K562 (cell line): ENCODE results near the gene ORC5. TPM values are rescaled to one million over a fixed set of nuclear protein-coding genes. Genes with fewer than 3 reads are reported as not detected.

ENCODE experiments used
- ATAC-seq: fragments of 200-7000 bp; cut with Tn5 transposase; 3 replicates; pipeline ENCODE4 v1.9.1; 2020; ENCODE audit warnings: moderate library complexity
- BruUV-seq: library from RNA; stranded (reverse); fragments of 400-500 nt; replicated peaks from 2 replicates; lab custom pipeline; 2021; lab: Mats Ljungman, UMichigan
- CTCF ChIA-PET: fragments of 300-600 bp; formaldehyde crosslinking; extraction: SDS; loops from one replicate; lab custom pipeline; 2021; ENCODE audit warnings: low intra/inter-chr PET ratio; lab: Yijun Ruan, JAX
- POLR2A ChIA-PET: fragments of 300-600, 350-650 bp; sonication (Branson Sonifier 250); formaldehyde crosslinking; extraction: SDS; loops from one replicate; lab custom pipeline; 2021; ENCODE audit warnings: antibody characterized with exemption, inconsistent platforms; lab: Yijun Ruan, JAX
- DNase-seq, 4 experiments: peaks; one replicate each; pipeline versions ENCODE4 v3.0.0 to v3.0.0-alpha.2; 2011 to 2018; ENCODE audit warnings: low spot score in 3 of 4, mixed read lengths in 3 of 4; ENCODE audit errors: extremely low read depth in 1 of 4
- FAIRE-seq: peaks from 2 replicates; lab custom pipeline; 2011; peaks lifted over from hg19 to GRCh38; lab: Jason Lieb, UNC
- H2AFZ ChIP-seq: 2 replicates; pipeline ENCODE4 v1.6.0; 2011; ENCODE audit warnings: low read depth, low read length, control low read depth, inconsistent platforms
- H3K27ac ChIP-seq: fragments of 200-600 bp; 3 replicates; pipeline ENCODE4 v1.8.0; 2011; ENCODE audit warnings: low read depth, mild to moderate bottlenecking, control low read depth, inconsistent platforms, low read length, moderate library complexity, mixed read lengths; ENCODE audit errors: extremely low read depth
- H3K27me3 ChIP-seq, 2 experiments: fragments of 300-600 bp in 1 of 2; 2 replicates in 1 of 2; 3 replicates in 1 of 2; pipeline versions ENCODE4 v1.6.0 to v1.8.0; 2011; ENCODE audit warnings: inconsistent platforms in 2 of 2, low read length in 2 of 2, mild to moderate bottlenecking in 1 of 2, mixed read lengths in 1 of 2, moderate library complexity in 1 of 2; ENCODE audit not compliant: control insufficient read depth in 2 of 2, insufficient read depth in 2 of 2
- H3K36me3 ChIP-seq: fragments of 300-600 bp; 3 replicates; pipeline ENCODE4 v1.8.0; 2011; ENCODE audit warnings: mild to moderate bottlenecking, low read length, inconsistent platforms; ENCODE audit not compliant: control insufficient read depth, insufficient read depth
- H3K4me1 ChIP-seq, 2 experiments: fragments of 200-600 bp in 1 of 2; replicated peaks in 1 of 2; 2 replicates in 1 of 2; 3 replicates in 1 of 2; pipeline versions ENCODE4 v1.5.1 to v1.8.0; 2011; ENCODE audit warnings: inconsistent platforms in 2 of 2, low read length in 2 of 2, mild to moderate bottlenecking in 1 of 2, mixed read lengths in 1 of 2, moderate library complexity in 1 of 2; ENCODE audit not compliant: control insufficient read depth in 2 of 2, insufficient read depth in 2 of 2
- H3K4me2 ChIP-seq: 2 replicates; pipeline ENCODE4 v1.6.1; 2011; ENCODE audit warnings: low read length, control low read depth, inconsistent platforms, mixed read lengths; ENCODE audit not compliant: insufficient read depth
- H3K4me3 ChIP-seq: fragments of 200-600 bp; sonication (generic), shearing (Covaris generic); 2 replicates; pipeline ENCODE4 v1.5.1; 2016; ENCODE audit warnings: control low read depth, inconsistent platforms
- H3K79me2 ChIP-seq: fragments of 200-600 bp; 3 replicates; pipeline ENCODE4 v1.8.0; 2011; ENCODE audit warnings: low read length, inconsistent platforms; ENCODE audit not compliant: control insufficient read depth, insufficient read depth
- H3K9ac ChIP-seq, 2 experiments: 2 replicates each; pipeline versions ENCODE4 v1.6.0 to v1.6.1; 2011; ENCODE audit warnings: low read depth in 2 of 2, low read length in 2 of 2, control low read depth in 1 of 2, inconsistent platforms in 1 of 2, mild to moderate bottlenecking in 1 of 2, mixed read lengths in 1 of 2; ENCODE audit not compliant: insufficient read depth in 1 of 2
- H3K9me1 ChIP-seq: one replicate; pipeline ENCODE4 v1.6.0; 2011; ENCODE audit warnings: inconsistent platforms, mild to moderate bottlenecking, low read length, moderate library complexity; ENCODE audit not compliant: control insufficient read depth, insufficient read depth
- H3K9me3 ChIP-seq: replicated peaks from 2 replicates; pipeline ENCODE4 v1.5.1; 2011; ENCODE audit warnings: low read depth, low read length, inconsistent platforms; ENCODE audit not compliant: control insufficient read depth, insufficient read depth
- H4K20me1 ChIP-seq: replicated peaks from 2 replicates; pipeline ENCODE4 v1.6.1; 2011; ENCODE audit warnings: low read length, inconsistent platforms, mixed read lengths; ENCODE audit not compliant: control insufficient read depth, insufficient read depth
- CBX8 ChIP-seq: fragments of 200-600 bp; sonication (generic); IDR thresholded peaks from 2 replicates; pipeline ENCODE4 v1.6.1; 2012; ENCODE audit warnings: borderline replicate concordance, mixed run types, low read depth, mild to moderate bottlenecking, moderate library complexity, mixed read lengths, low read length, control low read depth, inconsistent platforms; ENCODE audit not compliant: poor library complexity, severe bottlenecking; ENCODE audit errors: extremely low read depth
- ERF ChIP-seq: fragments of 450-650 bp; formaldehyde crosslinking; IDR thresholded peaks from 2 replicates; pipeline ENCODE4 v1.4.0; 2020; ENCODE audit warnings: mild to moderate bottlenecking, mixed read lengths
- SMAD4 ChIP-seq: fragments of 250-450 bp; sonication (Bioruptor Pico); conservative IDR thresholded peaks from 2 replicates; pipeline ENCODE4 v1.8.0; 2021; ENCODE audit warnings: inconsistent platforms, mild to moderate bottlenecking, moderate library complexity
- TCF3 ChIP-seq: sonication (generic); formaldehyde crosslinking; IDR thresholded peaks from 2 replicates; pipeline ENCODE4 v1.4.0; 2020; ENCODE audit warnings: mild to moderate bottlenecking, missing genetic modification reagents
- ZBTB49 ChIP-seq: sonication (generic); formaldehyde crosslinking; IDR thresholded peaks from 2 replicates; pipeline ENCODE4 v1.8.0; 2022; ENCODE audit warnings: missing genetic modification reagents, mild to moderate bottlenecking, borderline replicate concordance
- WGBS: fragments of 100-300 bp; shearing (Covaris generic); methylation state at CpG from one replicate; pipeline ENCODE4 v1.1.6; 2016; ENCODE audit warnings: low coverage, mixed read lengths; ENCODE audit not compliant: insufficient coverage; ENCODE audit errors: missing lambda C conversion rate; 5-methylcytosine and 5-hydroxymethylcytosine counted together
- in situ Hi-C: fragments of 300-500 bp; cut with MboI; formaldehyde crosslinking; loops from 4 replicates; pipeline ENCODE4 v1.15.0; 2018; ENCODE audit warnings: inconsistent platforms, mixed read lengths
- intact Hi-C: fragments of 100-400 bp; cut with micrococcal nuclease; formaldehyde crosslinking; loops from 2 replicates; pipeline ENCODE4 v1.14.2; 2022
- polyA plus RNA-seq, 8 experiments: library from polyadenylated mRNA; depleted of rRNA in 4 of 8; stranded (reverse) in 5 of 8; unstranded in 3 of 8; fragments of >200 nt; fragmentation: Nextera tagmentation in 2 of 8; fragmentation: Illumina TruSeq in 1 of 8; extraction: Ambion mirVana in 2 of 8; extraction: Trizol in 1 of 8; gene quantifications; 2 replicates each; pipeline versions ENCODE4 v1.2.1 to v1.2.3, GENCODE V29; 2011 to 2014; ENCODE audit warnings: inconsistent platforms in 1 of 8, missing spikeins in 1 of 8
- total RNA-seq, 7 experiments: library from RNA; depleted of rRNA in 6 of 7; stranded (reverse); fragments of >200 nt in 6 of 7; fragmentation: Illumina TruSeq in 2 of 7; extraction: Trizol in 2 of 7; gene quantifications; 2 replicates each; pipeline versions ENCODE4 v1.2.1 to v1.2.3, GENCODE V29; 2011 to 2021; ENCODE audit warnings: low replicate concordance in 1 of 7
- TF ChIP-seq, protein P1 (sequence below): fragments of 250-450 bp; sonication (Bioruptor Pico); IDR thresholded peaks from 2 replicates; pipeline ENCODE4 v1.4.0; 2020; ENCODE audit warnings: mild to moderate bottlenecking, moderate library complexity, borderline replicate concordance
- TF ChIP-seq, protein P2 (sequence below): fragments of 250-450 bp; sonication (Bioruptor Pico); IDR thresholded peaks from 2 replicates; pipeline ENCODE4 v1.4.0; 2020; ENCODE audit warnings: mild to moderate bottlenecking, moderate library complexity
- TF ChIP-seq, protein P3 (sequence below): fragments of 450-650 bp; IDR thresholded peaks from 2 replicates; pipeline ENCODE4 v1.6.1; 2018; ENCODE audit warnings: mild to moderate bottlenecking, low read depth; ENCODE audit not compliant: partially characterized antibody

The ORC5 gene
- total and polyA plus RNA-seq, 9 of the 15 experiments (the other 6 are each of a cell fraction or from before 2014, with no cell fraction given) = 29.8 to 136 (median 54.8) TPM

GRCh38 chr7:104228442-104228841 is 20.6 kb upstream of the ORC5 start:
- H2AFZ ChIP-seq = no peak overlapping the region
- ATAC-seq = no peak
- no peaks in the 10 kb centered on the region for H3K9me1 ChIP-seq
- H3K79me2 ChIP-seq = no peaks in the 10 kb centered on the region
- no peak for FAIRE-seq
- H3K9ac ChIP-seq = no peak overlapping the region
- 8% methylated on average over 2 of the region's 2 CpGs for WGBS
- no peaks in the 10 kb centered on the region; the same call in 1 of the 2 replicates for H4K20me1 ChIP-seq
- H3K4me1 ChIP-seq = 0 out of 5 replicates have a peak, but pooled peaks cover 2% of the 10 kb centered on the region in 2 experiments
- no peak for DNase-seq
- 0 out of 5 replicates have a peak, but pooled peaks cover 0 to 3% of the 10 kb centered on the region in 2 experiments for H3K27me3 ChIP-seq
- no peak overlapping the region for H3K27ac ChIP-seq
- in situ Hi-C loops = no loop called here
- TF ChIP-seq, protein P1, sequence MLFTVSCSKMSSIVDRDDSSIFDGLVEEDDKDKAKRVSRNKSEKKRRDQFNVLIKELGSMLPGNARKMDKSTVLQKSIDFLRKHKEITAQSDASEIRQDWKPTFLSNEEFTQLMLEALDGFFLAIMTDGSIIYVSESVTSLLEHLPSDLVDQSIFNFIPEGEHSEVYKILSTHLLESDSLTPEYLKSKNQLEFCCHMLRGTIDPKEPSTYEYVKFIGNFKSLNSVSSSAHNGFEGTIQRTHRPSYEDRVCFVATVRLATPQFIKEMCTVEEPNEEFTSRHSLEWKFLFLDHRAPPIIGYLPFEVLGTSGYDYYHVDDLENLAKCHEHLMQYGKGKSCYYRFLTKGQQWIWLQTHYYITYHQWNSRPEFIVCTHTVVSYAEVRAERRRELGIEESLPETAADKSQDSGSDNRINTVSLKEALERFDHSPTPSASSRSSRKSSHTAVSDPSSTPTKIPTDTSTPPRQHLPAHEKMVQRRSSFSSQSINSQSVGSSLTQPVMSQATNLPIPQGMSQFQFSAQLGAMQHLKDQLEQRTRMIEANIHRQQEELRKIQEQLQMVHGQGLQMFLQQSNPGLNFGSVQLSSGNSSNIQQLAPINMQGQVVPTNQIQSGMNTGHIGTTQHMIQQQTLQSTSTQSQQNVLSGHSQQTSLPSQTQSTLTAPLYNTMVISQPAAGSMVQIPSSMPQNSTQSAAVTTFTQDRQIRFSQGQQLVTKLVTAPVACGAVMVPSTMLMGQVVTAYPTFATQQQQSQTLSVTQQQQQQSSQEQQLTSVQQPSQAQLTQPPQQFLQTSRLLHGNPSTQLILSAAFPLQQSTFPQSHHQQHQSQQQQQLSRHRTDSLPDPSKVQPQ (CRISPR knock-in tag) = no peak
- TF ChIP-seq, protein P2, sequence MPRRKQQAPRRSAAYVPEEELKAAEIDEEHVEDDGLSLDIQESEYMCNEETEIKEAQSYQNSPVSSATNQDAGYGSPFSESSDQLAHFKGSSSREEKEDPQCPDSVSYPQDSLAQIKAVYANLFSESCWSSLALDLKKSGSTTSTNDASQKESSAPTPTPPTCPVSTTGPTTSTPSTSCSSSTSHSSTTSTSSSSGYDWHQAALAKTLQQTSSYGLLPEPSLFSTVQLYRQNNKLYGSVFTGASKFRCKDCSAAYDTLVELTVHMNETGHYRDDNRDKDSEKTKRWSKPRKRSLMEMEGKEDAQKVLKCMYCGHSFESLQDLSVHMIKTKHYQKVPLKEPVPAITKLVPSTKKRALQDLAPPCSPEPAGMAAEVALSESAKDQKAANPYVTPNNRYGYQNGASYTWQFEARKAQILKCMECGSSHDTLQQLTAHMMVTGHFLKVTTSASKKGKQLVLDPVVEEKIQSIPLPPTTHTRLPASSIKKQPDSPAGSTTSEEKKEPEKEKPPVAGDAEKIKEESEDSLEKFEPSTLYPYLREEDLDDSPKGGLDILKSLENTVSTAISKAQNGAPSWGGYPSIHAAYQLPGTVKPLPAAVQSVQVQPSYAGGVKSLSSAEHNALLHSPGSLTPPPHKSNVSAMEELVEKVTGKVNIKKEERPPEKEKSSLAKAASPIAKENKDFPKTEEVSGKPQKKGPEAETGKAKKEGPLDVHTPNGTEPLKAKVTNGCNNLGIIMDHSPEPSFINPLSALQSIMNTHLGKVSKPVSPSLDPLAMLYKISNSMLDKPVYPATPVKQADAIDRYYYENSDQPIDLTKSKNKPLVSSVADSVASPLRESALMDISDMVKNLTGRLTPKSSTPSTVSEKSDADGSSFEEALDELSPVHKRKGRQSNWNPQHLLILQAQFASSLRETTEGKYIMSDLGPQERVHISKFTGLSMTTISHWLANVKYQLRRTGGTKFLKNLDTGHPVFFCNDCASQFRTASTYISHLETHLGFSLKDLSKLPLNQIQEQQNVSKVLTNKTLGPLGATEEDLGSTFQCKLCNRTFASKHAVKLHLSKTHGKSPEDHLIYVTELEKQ = no peak
- TF ChIP-seq ERF (CRISPR knock-in tag) = no peak
- TF ChIP-seq ZBTB49 (CRISPR knock-in tag) = no peak
- no peak for TF ChIP-seq SMAD4 (CRISPR knock-in tag)
- no peak for TF ChIP-seq TCF3 (CRISPR knock-in tag)
- TF ChIP-seq, protein P3, sequence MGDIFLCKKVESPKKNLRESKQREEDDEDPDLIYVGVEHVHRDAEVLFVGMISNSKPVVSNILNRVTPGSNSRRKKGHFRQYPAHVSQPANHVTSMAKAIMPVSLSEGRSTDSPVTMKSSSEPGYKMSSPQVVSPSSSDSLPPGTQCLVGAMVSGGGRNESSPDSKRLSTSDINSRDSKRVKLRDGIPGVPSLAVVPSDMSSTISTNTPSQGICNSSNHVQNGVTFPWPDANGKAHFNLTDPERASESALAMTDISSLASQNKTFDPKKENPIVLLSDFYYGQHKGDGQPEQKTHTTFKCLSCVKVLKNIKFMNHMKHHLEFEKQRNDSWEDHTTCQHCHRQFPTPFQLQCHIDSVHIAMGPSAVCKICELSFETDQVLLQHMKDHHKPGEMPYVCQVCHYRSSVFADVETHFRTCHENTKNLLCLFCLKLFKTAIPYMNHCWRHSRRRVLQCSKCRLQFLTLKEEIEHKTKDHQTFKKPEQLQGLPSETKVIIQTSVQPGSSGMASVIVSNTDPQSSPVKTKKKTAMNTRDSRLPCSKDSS = no peak
- TF ChIP-seq CBX8 = no peak
- TF ChIP-seq, all 486 proteins: peak for 0
- intact Hi-C loops = loop anchor here (10.0 kb wide), 1 partner anchor 316 kb away; no protein-coding TSS in a partner anchor
- Histone ChIP-seq H3K4me2 (no peak overlapping the region), H3K4me3 (no peak overlapping the region), H3K36me3 (no peaks in the 10 kb centered on the region), H3K9me3 (no peaks in the 10 kb centered on the region)
- ChIA-PET POLR2A (no interaction called here), CTCF (no interaction called here)
- BruUV-seq = no TSS peak
